ENCODE results near the gene DGKZ.

DNA sequence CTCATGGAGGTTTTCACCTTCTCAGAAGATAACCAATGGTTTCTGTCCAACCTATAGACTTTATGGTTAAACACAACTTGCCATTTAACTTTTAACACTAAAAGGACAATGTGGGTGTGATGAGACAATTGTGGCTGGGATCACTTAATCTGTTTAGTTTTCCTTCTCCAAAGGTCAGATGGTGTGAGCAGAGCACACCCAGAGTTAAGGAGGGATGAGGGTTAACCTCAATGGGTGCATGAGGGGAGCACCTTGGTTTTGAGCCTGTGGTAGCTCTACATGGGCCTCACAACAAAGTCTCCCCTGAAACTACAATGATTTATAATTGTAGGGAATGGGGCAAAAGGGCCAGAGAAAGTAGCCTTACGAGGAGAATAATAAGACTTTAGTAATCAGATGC, 73.2 kb downstream of the DGKZ start:
- no peak for TF ChIP-seq POLR2AphosphoS5 (IDR thresholded peaks at IDR 0.05; ENCODE audit: low read depth)
- TF ChIP-seq CTCF (conservative IDR thresholded peaks at IDR 0.05; ENCODE audit: low read depth in 2 of 2), result no peak

All from GM23338 (cell line).